Mucosa of descending colon (tissue), 3 donors: ENCODE data around the gene EPB41L5. TPM values are rescaled to one million over a fixed set of nuclear protein-coding genes. Genes with fewer than 3 reads are reported as not detected.

Experiments
- ATAC-seq: fragments of 200-7000 bp; cut with Tn5 transposase; one replicate; pipeline ENCODE4 v1.9.1; 2020; ENCODE audit warnings: mild to moderate bottlenecking, moderate library complexity
- DNase-seq, 3 donors: peaks; one replicate each; pipeline ENCODE4 v3.0.0-alpha.2; 2020
- H3K36me3 ChIP-seq: fragments of 200-600 bp; one replicate; pipeline ENCODE4 v1.8.0; 2021; ENCODE audit warnings: low read depth, mild to moderate bottlenecking
- H3K4me1 ChIP-seq: fragments of 200-600 bp; one replicate; pipeline ENCODE4 v1.8.0; 2021; ENCODE audit warnings: low read depth, mild to moderate bottlenecking
- H3K4me3 ChIP-seq: fragments of 200-600 bp; one replicate; pipeline ENCODE4 v1.8.0; 2021; ENCODE audit warnings: mild to moderate bottlenecking
- H3K9me3 ChIP-seq: fragments of 200-600 bp; one replicate; pipeline ENCODE4 v1.8.0; 2021; ENCODE audit warnings: mild to moderate bottlenecking
- CTCF ChIP-seq: fragments of 200-600 bp; IDR thresholded peaks from one replicate; pipeline ENCODE4 v1.8.0; 2022; ENCODE audit warnings: antibody characterized with exemption, mild to moderate bottlenecking
- intact Hi-C, 2 donors: fragments of 100-400 bp; cut with DNase I in 1 of 2; cut with micrococcal nuclease in 1 of 2; formaldehyde crosslinking; loops; one replicate each; pipeline versions ENCODE4 v1.11.0 to v1.11.1; 2022; cut with DNase I, micrococcal nuclease
- total RNA-seq, 3 donors: library from RNA; stranded (reverse); fragmentation: NEBNext Ultra II Directional in 2 of 3; extraction: Animal tissue kit (Norgen Biotek cat#: 25700) in 2 of 3; gene quantifications; one replicate each; pipeline versions ENCODE4 v1.2.1 to v1.2.4, GENCODE V29; 2021 to 2023
- donor health status: DM: no; HTN: no; CAD: no; lungs with moderate emphysema.
- donor health status: DM: no; HTN: no; CAD: no.
- donor health status: DM: no; HTN: yes; CAD: no.

The EPB41L5 gene
- total RNA-seq, 3 donors from 2014 or later = 22.6 to 36.7 (median 27.8) TPM

GRCh38 chr2:120167272-120167671 is 154.4 kb downstream of the EPB41L5 start:
- no peak for TF ChIP-seq CTCF
- Histone ChIP-seq H3K9me3 (no peaks in the 10 kb centered on the region), H3K36me3 (no peaks in the 10 kb centered on the region), H3K4me1 (no peaks in the 10 kb centered on the region), H3K4me3 (no peak overlapping the region)
- intact Hi-C loops = no loop called here
- no peak for ATAC-seq
- DNase-seq = no peak

GRCh38 chr2:120169020-120169419 is 156.1 kb downstream of the EPB41L5 start:
- H3K36me3 ChIP-seq = no peaks in the 10 kb centered on the region
- no peak for TF ChIP-seq CTCF
- H3K4me1 ChIP-seq = no peaks in the 10 kb centered on the region
- H3K4me3 ChIP-seq = no peak overlapping the region
- DNase-seq (no peak), ATAC-seq (no peak)
- intact Hi-C loops = no loop called here
- H3K9me3 ChIP-seq = no peaks in the 10 kb centered on the region

GRCh38 chr2:120174963-120175581 is 162.2 kb downstream of the EPB41L5 start:
- Histone ChIP-seq H3K9me3 (no peaks in the 10 kb centered on the region), H3K4me1 (no peaks in the 10 kb centered on the region), H3K4me3 (no peak overlapping the region), H3K36me3 (no peaks in the 10 kb centered on the region)
- DNase-seq (peak in 1 of 3 donors; percentile 55), ATAC-seq (peak; percentile 37)
- no peak for TF ChIP-seq CTCF
- intact Hi-C loops = loop anchor here in 1 of 2 donors (10.0 kb wide), 1 partner anchor 420 kb away; the partner anchor contains the start of gene PTPN4

GRCh38 chr2:120176526-120176925 is 163.6 kb downstream of the EPB41L5 start:
- no peak for ATAC-seq
- H3K36me3 ChIP-seq = no peaks in the 10 kb centered on the region
- no peak for TF ChIP-seq CTCF
- no peaks in the 10 kb centered on the region for H3K9me3 ChIP-seq
- DNase-seq = no peak
- intact Hi-C loops = loop anchor here in 1 of 2 donors (10.0 kb wide), 1 partner anchor 422 kb away; the partner anchor contains the start of gene PTPN4
- no peak overlapping the region for H3K4me3 ChIP-seq
- H3K4me1 ChIP-seq = no peaks in the 10 kb centered on the region

GRCh38 chr2:120177001-120177621 is 164.2 kb downstream of the EPB41L5 start:
- ATAC-seq (peak; percentile 91), DNase-seq (peak; percentile 51 to 85 (median 58))
- no peaks in the 10 kb centered on the region for H3K4me1 ChIP-seq
- no peaks in the 10 kb centered on the region for H3K36me3 ChIP-seq
- no peaks in the 10 kb centered on the region for H3K9me3 ChIP-seq
- H3K4me3 ChIP-seq = no peak overlapping the region
- intact Hi-C loops = loop anchor here in 1 of 2 donors (10.0 kb wide), 1 partner anchor 422 kb away; the partner anchor contains the start of gene PTPN4
- no peak for TF ChIP-seq CTCF
